Vagina (tissue), 2 donors: ENCODE measurements around the gene LSM8.

Source experiments
- CTCF ChIP-seq, 3 experiments: fragments of 450-650 bp in 2 of 3; fragments of 200-600 bp in 1 of 3; sonication (generic) in 1 of 3; IDR thresholded peaks; one replicate each; pipeline ENCODE4 v1.5.1; 2017 to 2019; ENCODE audit warnings: antibody characterized with exemption in 3 of 3, mild to moderate bottlenecking in 2 of 3, moderate library complexity in 2 of 3
- POLR2A ChIP-seq, 2 donors: fragments of 450-650 bp; IDR thresholded peaks; one replicate each; pipeline ENCODE4 v1.6.1; 2017; ENCODE audit warnings: antibody characterized with exemption in 2 of 2, mild to moderate bottlenecking in 2 of 2, moderate library complexity in 2 of 2

GRCh38 chr7:118202061-118202460, 18.1 kb downstream of the LSM8 start:
- TF ChIP-seq CTCF (IDR thresholded peaks at IDR 0.05) (no peak), POLR2A (IDR thresholded peaks at IDR 0.05) (no peak)
